ENCODE data around the gene ANAPC1.
"Not testable (repeated sequence)": the region's sequence is repeated elsewhere in the genome, so short reads cannot be mapped to it uniquely, and the experiment has no call there.

ANAPC1 gene

DNA sequence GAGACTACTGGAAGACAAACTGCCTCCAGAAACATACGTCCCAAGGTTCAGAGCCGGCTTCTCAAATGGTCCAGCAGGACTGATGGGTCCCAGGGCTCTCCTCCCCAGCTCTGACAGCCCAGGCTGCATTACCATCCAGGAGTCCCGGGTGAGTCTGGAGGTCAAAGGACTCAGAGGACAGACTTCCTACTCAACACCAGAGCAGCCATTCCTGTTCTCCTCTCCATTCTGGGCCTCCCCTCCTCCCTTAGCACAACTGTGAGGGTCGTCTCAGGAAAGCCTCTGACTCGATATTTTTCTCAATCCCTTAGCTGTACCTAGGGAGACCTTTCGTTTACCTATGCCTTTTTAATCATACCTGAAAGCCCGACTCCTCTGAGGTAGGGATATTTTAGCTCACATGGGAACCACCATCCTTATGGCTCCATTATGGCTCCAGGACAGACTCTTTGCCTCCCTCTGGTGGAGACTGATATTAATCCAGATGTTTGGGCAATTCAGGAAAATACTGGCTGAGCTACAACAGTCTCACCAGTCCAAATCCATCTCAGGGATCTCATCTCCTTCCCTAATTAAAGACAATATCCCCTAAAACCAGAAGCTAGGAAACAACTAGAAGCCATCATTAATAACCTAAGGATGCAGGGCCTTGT is 70.9 kb downstream of the ANAPC1 start:
- peak in 1 of 4 experiments; percentile 5 for DNase-seq

DNA sequence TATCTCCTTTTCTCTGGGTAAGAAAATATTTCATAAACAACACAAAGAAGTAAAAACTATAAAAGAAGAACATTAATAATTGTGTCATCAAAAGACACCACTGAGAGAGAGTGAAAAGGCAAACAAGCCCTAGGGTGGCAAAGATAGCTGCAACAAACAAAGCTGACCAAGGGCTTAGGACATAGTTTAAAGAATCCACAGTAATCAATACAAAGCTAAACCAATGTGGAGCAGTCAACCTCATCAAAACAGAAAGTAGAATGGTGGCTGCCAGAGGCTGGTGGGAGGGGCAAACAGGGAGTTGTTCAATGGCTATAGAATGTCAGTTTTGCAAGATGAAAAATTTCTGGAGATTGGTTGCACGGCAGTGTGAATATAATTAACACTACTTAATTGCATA is 93.4 kb downstream of the ANAPC1 start:
- DNase-seq: not testable (repeated sequence)

DNA sequence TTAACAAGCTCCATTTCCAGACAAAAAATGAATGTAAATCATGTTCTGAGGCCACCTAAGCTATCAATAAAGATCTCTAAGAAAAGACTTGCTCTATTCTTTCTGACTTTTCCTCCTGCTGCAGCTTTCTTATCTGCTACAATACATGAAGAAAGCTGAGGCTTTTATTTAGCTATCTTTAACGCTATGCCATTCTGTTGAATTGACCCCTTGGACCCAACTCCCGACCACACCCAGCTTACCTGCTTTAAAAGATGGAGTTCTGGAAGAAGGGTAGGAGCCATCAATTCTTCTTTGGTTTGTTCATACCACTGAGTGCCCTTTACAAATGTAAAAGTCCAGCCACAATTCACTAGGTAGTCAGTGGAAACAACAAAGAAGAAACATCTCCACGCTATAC is 99.9 kb downstream of the ANAPC1 start:
- not testable (repeated sequence) for DNase-seq

DNA sequence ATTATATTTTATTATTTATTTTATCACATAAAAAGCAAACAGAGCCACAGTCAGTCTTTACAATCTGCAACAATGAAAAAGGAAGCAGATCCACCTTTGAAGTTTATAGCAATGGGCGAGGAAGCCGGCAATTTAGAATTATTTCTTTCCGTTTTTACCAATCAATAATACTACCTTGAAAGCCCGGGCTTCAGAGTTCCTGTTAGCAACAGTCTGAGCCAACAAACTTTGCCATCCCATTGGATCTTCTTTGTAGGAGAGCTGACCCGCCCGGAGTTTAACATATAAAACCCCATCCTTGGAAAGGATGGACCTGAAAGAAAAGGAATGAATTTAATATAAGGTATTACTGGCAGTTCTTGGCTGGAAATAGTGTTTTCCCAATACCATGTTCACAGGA is 101.8 kb downstream of the ANAPC1 start:
- not testable (repeated sequence) for DNase-seq

DNA sequence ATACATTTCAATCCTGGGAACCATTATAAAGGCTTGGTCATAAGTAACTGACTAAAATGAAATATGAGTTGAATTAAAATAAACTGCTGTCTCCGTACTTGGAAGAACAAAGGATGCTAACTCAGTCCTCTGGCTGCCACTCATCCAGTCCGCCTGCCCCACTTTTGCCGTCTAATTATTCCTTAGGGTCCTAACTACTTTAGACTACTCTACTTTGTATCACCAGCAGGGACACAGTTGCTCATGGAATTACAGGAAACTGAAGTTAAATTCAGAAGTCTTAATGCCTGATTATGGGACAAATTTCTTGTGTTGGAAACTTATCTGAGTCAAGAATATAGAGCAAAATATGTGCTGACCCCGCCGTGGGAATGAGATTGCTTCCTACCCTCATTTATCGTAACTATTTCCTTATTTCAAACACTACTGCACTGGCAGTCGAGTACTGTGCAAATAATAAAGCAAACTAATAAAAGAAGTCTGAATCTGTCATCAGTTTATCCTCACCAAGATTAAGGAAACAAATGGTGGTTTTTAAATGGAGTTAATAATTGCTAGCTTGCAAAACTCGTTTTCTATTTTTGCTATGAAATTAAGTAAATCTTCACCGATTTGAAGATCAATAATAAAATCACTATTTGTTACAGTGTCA is 102.4 kb downstream of the ANAPC1 start:
- DNase-seq: not testable (repeated sequence)

DNA sequence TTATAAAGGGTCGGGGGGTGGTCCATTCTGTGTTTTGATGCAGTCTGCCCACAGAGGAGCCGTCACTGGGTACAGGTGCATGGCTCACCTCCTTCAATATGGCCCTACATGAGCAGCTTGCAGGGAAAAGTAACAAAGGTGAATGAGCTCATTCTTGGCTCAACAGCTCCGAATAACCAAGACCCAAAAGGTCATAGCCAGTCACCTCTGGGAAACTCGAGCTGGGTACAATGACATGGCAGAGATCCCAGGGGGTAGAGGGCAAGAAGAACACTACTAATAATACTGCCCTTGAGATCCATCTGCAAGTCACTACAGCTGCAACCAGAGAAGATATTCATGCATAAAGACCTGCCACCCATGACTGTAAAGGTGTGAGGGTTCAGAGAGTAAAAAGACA is 106.8 kb downstream of the ANAPC1 start:
- not testable (repeated sequence) for DNase-seq

DNA sequence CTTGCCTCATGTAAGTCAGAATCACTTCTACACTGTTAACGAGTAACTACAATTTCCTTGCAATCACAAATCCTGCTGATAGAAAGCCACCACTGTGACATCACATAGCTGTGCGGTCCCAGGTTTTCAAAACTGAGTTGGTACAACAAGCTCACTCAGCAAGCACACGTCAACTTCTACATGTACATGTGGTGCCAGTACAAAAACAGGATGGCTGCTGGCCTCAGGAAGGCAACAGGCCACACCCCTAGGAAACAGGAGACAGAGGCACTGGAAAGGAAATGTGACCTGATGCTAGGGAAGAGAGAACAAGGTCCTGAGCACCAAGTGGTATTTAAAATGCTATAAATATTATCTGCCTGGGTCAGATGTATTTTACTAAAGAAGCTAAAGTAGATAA is 107.7 kb downstream of the ANAPC1 start:
- DNase-seq: not testable (repeated sequence)

DNA sequence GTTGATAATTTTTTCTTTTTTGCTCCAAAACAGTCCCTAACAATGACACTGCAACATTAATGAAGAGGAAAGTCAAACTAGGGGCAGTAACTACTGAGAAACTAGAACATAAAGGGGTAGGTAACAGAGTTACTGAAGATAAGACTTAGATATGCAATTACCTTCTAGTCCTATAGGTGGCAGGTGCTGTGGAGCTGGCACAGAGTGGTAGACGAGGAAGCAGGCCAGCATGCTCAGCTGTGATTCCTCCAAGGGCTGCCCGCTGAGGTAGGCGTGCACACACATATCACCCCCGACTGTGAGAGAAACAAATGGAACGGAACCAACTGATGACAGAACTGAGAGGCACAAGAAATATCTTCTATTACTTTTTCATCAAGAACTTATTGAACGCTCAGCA is 111.8 kb downstream of the ANAPC1 start:
- not testable (repeated sequence) for DNase-seq

DNA sequence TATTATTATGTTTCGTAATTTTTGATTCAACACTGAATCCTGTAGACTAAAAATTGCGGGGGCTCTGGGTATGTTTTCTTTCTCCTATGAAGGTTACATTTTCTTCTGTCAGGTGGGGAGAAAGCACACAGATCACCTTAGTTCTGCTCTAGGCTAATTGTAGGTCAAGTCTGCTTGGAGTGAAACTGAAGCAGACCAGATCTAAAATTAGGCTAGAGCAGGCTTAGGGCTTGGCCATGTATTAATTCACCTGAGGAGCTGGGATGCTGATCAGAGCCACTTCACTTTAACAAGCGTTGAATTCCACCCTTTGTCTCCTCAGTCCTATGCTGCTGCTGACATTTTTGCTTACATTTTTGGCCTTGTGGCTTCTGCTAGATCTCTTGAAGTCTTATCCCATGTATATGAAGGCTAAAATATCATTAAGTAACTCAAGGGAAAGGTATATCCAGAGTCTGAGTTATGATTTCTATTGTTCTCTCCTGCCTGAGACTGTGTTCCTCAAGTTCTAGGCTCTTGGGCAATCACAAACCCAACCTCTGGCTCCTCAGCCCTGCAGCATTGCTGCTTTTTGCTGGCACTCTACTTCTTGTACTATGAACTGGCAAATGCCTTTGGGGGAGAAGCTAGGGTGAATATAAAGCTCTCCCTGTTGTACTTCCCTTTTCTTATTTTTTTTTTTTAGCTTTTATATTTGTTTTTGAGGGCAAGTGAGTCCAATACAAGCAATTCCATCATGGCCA is 112.9 kb downstream of the ANAPC1 start:
- not testable (repeated sequence) for DNase-seq

DNA sequence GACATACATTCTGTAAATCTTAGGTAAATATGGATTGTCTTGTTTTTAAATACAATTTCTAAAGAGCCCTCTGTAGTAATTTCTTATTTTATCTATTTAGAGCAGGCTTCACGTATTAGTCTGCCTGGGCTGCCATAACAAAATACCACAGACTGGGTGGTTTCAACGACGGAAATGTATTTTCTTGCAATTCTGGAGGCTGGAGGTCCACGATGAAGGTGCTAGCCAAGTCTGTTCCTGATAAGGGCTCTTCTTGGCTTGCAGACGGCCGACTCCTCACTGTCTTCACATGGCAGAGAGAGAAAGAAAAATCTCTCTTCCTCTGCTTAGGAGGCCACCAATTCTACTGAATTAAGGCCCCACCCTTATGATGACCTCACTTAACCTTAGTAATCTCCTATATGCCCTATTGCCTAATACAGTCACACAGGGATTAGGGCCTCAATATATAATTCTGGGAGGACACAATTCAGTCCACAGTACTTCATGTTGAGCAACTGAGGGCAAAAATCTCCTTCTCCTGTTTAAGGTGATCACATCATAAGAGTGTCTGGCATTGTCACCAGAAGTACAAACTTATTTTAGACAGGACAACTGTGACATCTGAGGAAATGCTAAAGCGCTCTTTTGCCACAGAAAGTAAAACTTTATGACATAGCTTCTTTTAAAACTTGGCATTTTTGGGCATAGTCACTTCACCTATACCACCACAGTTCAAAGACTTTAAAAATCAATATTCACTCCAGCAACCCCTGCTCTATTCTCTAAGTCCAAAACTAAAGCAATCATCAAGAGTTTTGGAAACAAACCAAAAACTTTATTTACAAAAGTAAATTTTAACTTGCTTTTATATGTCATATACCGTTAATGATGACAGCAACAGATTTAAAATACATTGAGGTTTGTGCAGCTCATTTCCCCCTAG is 115.5 kb downstream of the ANAPC1 start:
- DNase-seq: not testable (repeated sequence)

DNA sequence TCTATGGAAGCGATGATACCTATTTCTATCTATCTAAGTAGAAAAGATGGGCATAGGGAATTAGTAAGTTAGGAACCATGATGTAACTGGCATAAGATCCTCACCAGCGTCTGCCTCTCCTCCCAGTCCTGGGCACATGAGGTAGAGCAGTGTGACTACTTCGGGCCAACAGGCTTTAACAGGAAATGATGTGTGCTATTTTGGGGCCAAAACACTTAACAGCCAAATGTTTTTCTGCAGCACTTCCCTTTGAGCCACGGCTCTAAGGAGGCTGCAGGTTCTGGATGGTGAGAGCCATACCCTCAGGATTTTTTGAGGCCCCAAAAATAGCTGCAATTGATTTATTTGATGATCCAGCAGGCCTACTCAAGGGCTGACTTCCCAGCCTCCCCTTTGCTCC is 116.9 kb downstream of the ANAPC1 start:
- peak; percentile 2 to 62 (median 28) for DNase-seq

DNA sequence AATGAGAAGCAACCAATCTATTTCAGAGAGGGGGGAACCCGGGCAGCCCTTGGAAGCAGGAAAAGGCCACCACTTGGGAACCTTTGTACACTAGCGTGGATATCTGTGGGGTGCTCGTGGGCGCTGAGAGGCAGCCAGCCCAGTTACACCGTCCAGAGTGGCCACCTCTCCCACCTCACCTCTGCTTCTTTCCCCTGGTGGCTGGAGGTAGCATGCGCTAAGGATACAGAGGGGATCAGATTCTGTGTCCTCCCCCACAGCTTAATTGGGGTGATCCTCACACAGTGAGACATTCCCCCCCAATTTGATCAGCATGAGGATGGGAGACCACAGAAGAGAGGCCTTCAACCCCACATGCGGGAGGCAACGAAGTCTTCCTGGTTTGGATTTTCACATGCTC is 117.7 kb downstream of the ANAPC1 start:
- DNase-seq: not testable (repeated sequence)

DNA sequence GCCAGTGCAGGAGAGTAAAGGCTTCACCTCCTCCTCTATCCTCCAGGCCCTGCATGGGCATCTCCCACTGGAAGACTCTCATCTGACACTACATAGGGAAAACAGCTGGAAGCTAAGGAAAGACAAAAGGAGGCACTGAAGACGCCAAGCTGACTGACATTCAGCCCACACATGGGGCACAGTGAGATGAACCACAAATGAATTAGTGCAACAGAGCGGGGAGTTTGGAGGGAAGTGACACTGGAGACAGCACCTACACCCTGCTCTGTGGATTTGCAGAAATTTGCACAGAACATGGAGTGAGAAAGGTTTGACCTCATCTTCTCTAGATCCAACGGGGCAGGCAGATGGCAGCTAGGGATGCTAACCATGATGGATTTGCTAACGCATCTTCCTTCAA is 119.8 kb downstream of the ANAPC1 start:
- DNase-seq: not testable (repeated sequence)

DNA sequence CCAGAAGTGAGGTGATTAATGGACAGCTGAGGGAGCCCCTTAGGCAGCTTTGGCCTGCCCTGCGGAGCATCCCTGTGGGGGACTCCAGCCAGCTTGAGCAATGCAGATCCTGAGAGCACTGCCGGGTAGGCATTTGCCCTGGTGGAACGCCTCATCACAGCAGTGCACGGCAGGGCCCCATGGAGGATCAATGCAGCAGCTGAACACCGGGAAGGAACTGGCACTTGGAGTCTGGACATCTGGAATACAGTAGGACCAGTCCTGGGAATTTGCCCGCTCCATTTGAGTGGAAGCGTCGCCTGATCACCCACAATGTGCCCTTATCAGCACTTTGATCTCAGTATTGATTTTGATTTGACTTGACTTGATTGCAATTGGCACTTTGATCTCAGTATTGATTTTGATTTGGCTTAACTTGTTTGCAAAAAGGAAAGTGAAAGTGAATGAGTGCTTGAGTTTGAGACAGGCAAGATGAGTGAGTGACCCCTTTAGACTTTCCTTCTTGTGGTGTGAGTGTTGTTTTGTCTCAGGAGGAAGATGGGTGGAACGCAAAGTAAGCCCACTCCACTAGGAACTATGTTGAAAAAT is 123.2 kb downstream of the ANAPC1 start:
- not testable (repeated sequence) for DNase-seq

DNA sequence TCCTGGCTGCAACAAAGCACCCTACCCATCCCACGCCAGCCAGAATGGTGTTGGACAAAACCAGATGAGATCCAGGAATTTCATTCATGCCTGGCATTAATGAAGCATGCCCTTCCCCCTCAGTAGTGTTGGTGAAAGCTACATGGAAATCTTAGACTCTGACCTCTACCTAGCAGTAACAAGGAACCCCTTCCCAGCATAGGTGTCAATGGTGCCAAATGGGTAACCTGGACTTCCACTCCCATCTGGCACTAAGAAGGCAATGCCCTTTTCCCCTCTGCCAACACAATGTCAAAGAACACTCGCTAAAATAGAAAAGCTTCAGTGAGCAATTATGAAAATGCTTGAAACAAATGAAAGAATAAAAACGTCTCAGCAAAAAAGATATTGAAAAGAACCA is 131.5 kb downstream of the ANAPC1 start:
- not testable (repeated sequence) for DNase-seq

DNA sequence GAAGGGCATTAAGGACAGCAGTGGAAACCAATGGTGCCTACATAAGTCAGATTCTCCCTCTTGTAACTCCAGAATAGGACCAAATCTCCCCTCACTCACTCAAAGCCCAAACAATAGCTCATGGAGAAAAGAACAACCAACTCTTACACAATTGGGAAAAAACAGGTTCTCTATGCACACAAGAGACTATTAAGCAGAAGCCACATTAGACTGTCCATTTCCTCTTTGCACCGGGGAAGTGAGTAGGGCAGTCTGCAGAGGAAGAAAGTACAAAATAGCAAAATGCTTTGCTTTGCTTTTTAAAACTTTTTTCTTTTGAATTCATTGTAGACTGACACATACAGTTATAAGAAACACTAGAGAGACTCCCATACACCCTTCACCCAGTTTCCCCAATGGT is 133.4 kb downstream of the ANAPC1 start:
- DNase-seq: peak in 2 of 4 experiments; percentile 18 to 60

DNA sequence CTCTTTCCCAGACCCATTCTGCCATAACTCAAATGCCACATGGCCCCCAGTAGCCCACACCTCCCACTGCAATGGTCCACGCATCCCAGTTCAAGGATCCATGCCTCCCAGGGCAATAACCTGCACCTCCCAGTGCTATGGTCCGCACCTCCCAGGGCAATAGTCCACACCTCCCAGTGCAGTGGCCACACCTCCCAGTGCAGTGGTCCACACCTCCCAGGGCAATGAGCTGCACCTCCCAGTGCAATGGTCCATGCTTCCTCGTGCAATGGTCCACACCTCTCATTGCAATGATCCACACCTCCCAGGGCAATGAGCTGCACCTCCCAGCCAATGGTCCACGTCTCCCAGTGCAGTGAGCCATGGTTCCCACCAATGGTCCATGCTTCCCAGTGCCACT is 135.6 kb downstream of the ANAPC1 start:
- DNase-seq: not testable (repeated sequence)

DNA sequence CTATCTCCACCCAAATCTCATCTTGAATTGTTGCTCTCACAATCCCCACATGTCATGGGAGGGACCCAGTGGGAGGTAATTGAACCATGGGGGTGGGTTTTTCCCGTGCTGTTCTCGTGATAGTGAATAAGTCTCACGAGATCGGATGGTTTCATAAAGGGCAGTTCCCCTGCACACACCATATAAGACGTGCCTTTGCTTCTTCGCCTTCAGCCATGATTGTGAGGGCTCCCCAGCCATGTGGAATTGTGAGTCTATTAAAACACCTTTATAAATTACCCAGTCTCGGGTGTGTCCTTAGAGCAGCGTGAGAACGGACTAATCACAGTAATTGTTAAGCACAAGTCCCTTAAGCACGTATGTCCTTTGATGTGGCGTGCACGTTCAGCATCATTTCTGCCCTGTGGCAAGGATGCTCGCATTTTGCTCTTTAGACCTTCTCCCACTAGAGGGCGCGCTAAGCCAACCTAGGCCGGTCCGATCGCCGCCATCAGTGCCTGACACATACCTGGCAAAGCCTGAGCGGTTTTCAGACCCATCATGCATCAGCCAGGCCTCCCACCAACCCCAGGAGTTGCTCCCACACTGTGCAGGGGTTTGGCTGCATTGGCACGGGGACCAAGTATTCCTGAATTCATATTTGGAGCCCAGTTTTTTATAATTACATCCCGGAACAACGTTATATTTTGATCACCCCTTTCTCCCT is 136.4 kb downstream of the ANAPC1 start:
- DNase-seq: peak in 1 of 4 experiments; percentile 24

DNA sequence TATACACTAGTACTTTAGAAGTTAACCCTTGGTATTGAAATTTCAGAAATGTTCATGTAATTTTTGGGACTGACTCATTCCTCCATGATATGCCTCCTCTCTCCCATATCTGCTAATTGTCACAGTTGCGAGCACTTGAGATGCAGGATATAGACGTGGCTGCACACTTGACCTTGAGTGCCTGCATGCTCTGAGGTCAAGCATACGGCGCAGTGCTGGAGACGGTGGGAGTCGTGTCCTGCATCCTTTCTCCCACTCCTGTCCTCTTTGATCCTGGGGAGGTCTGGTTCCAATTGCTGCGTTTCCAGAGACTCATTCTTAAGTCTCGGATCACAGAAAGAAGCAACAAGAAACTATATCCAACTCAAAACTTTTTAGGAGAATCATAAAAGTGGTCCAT is 139.2 kb downstream of the ANAPC1 start:
- DNase-seq: not testable (repeated sequence)

DNA sequence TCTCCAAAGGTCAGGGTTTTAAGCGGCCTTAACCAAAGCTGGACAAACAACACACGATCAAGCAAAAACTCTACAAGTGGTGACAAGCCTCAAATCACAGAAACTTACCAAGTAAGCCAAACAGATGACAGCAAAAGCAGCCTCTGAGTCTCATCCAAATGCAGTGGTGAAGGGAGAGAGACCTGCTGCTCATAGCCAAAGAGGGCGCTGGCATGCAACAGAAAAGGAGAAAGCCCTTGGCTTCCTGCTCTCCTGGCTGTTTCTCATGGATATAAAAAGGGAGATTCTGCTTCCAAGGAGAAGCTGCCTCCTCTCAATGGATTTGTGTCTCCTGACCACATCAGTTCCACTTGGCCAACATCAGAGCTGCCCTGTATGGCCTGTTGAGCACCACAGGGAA is 142.5 kb downstream of the ANAPC1 start:
- DNase-seq: not testable (repeated sequence)
